HG02852 (cell line): Measurements from ENCODE around the gene NFE2L2.
"Not testable (repeated sequence)": the region's sequence is repeated elsewhere in the genome, so short reads cannot be mapped to it uniquely, and the experiment has no call there.

ENCODE experiments used
- ATAC-seq: cut with Tn5 transposase; IDR thresholded peaks from one replicate; pipeline ENCODE4 v1.9.1; 2021; ENCODE audit warnings: mild to moderate bottlenecking, moderate library complexity; ENCODE audit not compliant: unreplicated experiment

NFE2L2 gene

GRCh38 chr2:177204417-177204816, 60.1 kb downstream of the NFE2L2 start:
- no peak for ATAC-seq

GRCh38 chr2:177201919-177202346, 62.6 kb downstream of the NFE2L2 start:
- ATAC-seq = no peak

- not testable (repeated sequence) for ATAC-seq
These were observed 64.1 kb downstream of the NFE2L2 start for GRCh38 chr2:177200419-177200818.

GRCh38 chr2:177195194-177195593, 69.3 kb downstream of the NFE2L2 start:
- ATAC-seq = no peak

GRCh38 chr2:177193240-177193639, 71.3 kb downstream of the NFE2L2 start:
- no peak for ATAC-seq

GRCh38 chr2:177192788-177193187, 71.7 kb downstream of the NFE2L2 start:
- ATAC-seq = no peak

- ATAC-seq = no peak
These were observed 73.6 kb downstream of the NFE2L2 start for GRCh38 chr2:177190941-177191340.

GRCh38 chr2:177188482-177189469, 75.8 kb downstream of the NFE2L2 start:
- ATAC-seq = no peak

GRCh38 chr2:177187631-177188312, 76.8 kb downstream of the NFE2L2 start:
- ATAC-seq = no peak

- ATAC-seq = not testable (repeated sequence)
These were observed 78.5 kb downstream of the NFE2L2 start for GRCh38 chr2:177186038-177186437.

GRCh38 chr2:177184606-177185005, 79.9 kb downstream of the NFE2L2 start:
- no peak for ATAC-seq

GRCh38 chr2:177183860-177184259, 80.7 kb downstream of the NFE2L2 start:
- ATAC-seq = no peak
